ENCODE measurements around the gene BAZ2B.
"Not testable (repeated sequence)": the region's sequence is repeated elsewhere in the genome, so short reads cannot be mapped to it uniquely, and the experiment has no call there.

Gene BAZ2B

DNA sequence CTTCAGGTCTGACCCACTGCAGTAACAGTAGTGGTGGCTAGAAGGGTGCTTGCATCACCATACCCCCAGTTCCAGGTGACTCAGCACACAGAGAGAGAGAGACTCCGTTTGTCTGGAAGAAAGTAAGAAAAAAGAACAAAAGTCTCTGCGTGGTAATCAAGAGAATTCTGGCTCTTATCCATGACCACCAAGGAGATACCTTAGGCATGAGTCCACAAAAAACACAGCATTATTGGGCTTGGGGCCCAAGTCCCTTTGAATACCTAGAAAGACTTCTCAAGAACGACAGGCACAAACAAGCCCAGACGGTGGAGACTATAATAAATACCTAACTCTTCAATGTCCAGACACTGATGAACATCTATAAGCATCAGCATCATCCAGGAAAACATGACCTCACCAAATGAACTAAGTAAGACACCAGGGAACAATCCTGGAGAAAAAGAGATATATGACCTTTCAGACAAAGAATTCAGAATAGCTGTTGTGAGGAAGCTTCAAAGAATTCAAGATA is 21.7 kb upstream of the BAZ2B start:
- TF ChIP-seq, protein P1, sequence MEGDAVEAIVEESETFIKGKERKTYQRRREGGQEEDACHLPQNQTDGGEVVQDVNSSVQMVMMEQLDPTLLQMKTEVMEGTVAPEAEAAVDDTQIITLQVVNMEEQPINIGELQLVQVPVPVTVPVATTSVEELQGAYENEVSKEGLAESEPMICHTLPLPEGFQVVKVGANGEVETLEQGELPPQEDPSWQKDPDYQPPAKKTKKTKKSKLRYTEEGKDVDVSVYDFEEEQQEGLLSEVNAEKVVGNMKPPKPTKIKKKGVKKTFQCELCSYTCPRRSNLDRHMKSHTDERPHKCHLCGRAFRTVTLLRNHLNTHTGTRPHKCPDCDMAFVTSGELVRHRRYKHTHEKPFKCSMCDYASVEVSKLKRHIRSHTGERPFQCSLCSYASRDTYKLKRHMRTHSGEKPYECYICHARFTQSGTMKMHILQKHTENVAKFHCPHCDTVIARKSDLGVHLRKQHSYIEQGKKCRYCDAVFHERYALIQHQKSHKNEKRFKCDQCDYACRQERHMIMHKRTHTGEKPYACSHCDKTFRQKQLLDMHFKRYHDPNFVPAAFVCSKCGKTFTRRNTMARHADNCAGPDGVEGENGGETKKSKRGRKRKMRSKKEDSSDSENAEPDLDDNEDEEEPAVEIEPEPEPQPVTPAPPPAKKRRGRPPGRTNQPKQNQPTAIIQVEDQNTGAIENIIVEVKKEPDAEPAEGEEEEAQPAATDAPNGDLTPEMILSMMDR (conservative IDR thresholded peaks at IDR 0.05; ENCODE audit: low read depth) = no peak
- POLR2A ChIA-PET (ENCODE audit: low non-redundant PET) = interaction anchor here (0.6 to 1.1 kb wide), 2 partner anchors 23 to 74 kb away, joined by 3 to 7 read pairs; partner anchors contain the start of gene MARCHF7
- peak; percentile 46 for DNase-seq (ENCODE audit: low spot score)
- H3K27ac ChIP-seq = peak overlapping the region; percentile 81
- CTCF ChIA-PET = no interaction called here

DNA sequence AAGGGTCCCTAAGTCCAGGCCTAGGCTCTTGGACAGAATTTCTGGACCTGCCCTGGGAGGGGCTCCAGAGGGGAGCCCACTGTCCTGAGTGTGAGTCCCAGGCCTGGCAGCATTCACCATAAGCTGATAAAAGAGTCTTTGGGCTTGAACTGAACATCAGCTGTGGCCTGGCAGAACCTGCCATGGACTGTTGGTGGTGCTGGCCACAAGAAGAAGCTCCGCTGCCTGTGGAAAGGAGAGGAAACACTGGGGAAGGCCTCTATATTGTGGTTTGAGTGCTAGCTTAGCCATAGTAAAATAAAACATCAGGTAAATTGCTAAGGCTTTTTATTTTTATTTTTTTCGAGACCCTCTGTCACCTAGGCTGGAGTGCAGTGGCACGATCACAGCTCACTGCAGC is 20.9 kb upstream of the BAZ2B start:
- ChIA-PET POLR2A (ENCODE audit: low non-redundant PET) (interaction anchor here (0.6 kb wide), 1 partner anchor 22 kb away, joined by 7 read pairs; no protein-coding TSS in a partner anchor), CTCF (interaction anchor here (0.7 kb wide), 1 partner anchor 20 kb away, joined by 4 read pairs; no protein-coding TSS in a partner anchor)
- H3K27ac ChIP-seq = peak overlapping the region; percentile 81
- DNase-seq (ENCODE audit: low spot score) = no peak
- TF ChIP-seq, protein P1 (conservative IDR thresholded peaks at IDR 0.05; ENCODE audit: low read depth) = no peak

DNA sequence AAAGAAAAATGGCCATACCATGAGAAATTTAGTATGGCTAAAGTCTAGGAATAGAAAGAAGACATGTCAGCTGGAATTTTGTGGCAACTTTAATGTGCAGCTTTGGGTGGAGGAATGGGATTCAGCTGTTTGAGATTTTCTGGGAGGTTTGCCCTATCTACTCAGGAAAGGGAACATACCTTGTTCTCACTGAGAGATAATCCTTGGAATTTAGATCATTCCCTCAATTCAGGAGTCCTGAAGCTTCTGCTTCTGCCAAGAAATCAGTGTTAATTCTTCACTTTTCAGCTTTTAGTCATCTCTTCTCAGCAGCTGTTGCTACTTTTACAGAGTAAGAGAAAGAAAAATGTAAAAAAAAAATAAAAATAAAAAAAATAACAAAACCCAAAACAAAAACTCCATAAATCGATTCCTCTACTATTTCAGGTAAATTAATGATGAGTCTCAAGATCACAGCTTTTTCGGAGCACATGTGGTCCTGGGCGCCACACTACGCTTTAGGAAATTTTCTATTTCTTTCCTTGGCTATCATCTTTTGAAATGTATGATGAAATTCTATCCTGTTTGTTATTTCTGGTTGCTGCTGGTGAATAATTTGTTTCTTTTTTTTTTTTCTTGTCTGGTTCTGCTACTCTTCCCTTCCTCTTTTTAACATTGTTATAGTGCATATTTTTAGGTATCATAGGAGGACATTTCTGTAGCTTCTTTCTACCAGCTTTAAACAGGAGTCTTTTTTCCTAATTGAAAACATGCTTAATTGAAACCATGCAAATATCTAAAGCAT is 18.9 kb upstream of the BAZ2B start:
- ChIA-PET CTCF (interaction anchor here (0.6 kb wide), 1 partner anchor 403 kb away, joined by 3 read pairs; no protein-coding TSS in a partner anchor), POLR2A (ENCODE audit: low non-redundant PET) (no interaction called here)
- DNase-seq (ENCODE audit: low spot score) = no peak
- TF ChIP-seq, protein P1 (conservative IDR thresholded peaks at IDR 0.05; ENCODE audit: low read depth) = no peak
- H3K27ac ChIP-seq = no peak overlapping the region

DNA sequence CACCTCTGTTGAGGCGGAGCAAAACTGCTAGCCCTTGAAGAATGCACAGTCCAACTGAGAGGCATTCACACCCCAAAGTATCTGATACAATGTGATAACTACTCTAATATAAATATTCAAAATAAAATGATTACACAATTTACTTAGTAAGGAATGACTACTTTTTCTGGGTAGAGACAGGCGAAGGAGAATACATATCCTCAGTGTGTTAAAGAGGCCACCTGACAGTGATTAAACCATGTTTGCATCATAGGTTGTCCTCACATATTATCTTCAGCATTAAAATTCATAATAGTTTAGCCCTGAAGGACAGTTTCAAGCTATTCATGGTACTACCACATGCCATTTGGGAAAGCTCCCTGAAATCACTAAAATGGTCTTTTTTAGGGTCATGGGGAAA is 16.9 kb upstream of the BAZ2B start:
- H3K27ac ChIP-seq = no peak overlapping the region
- DNase-seq (ENCODE audit: low spot score) = no peak
- CTCF ChIA-PET = no interaction called here
- TF ChIP-seq, protein P1 (conservative IDR thresholded peaks at IDR 0.05; ENCODE audit: low read depth) = no peak
- POLR2A ChIA-PET (ENCODE audit: low non-redundant PET) = no interaction called here

DNA sequence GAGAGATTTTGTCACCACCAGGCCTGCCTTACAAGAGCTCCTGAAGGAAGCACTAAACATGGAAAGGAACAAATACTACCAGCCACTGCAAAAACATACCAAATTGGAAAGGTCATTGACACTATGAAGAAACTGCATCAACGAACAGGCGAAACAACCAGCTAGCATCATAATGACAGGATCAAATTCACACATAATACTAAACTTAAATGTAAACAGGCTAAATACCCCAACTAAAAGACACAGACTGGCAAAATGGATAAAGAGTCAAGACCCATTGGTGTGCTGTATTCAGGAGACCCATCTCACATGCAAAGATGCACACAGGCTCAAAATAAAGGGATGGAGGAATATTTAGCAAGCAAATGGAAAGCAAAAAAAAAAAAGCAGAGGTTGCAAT is 9.3 kb upstream of the BAZ2B start:
- CTCF ChIA-PET; POLR2A ChIA-PET (ENCODE audit: low non-redundant PET); DNase-seq (ENCODE audit: low spot score); H3K27ac ChIP-seq: not testable (repeated sequence)

DNA sequence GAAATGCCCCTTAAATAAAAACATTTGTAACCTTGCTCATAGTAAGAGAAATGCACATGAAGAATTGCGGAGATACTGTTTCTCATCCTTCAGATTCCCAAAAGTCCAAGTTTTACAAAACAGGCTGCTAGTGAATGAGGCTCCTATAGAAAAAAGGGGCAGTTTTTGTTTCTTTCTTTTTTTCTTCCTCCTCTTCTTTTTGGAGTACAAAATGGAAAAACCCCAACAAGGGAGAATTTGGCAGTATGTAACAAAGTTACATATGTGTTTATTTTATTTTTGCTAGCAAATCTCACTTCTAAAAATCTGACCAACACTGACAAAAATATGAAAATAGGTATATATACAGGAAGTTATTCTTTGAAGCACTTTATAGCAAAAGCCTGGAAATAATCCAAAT is 7.1 kb upstream of the BAZ2B start:
- CTCF ChIA-PET = interaction anchor here (0.7 kb wide), 1 partner anchor 8 kb away, joined by 4 read pairs; no protein-coding TSS in a partner anchor
- no peak overlapping the region for H3K27ac ChIP-seq
- TF ChIP-seq, protein P1 (conservative IDR thresholded peaks at IDR 0.05; ENCODE audit: low read depth) = no peak
- POLR2A ChIA-PET (ENCODE audit: low non-redundant PET) = no interaction called here
- no peak for DNase-seq (ENCODE audit: low spot score)

DNA sequence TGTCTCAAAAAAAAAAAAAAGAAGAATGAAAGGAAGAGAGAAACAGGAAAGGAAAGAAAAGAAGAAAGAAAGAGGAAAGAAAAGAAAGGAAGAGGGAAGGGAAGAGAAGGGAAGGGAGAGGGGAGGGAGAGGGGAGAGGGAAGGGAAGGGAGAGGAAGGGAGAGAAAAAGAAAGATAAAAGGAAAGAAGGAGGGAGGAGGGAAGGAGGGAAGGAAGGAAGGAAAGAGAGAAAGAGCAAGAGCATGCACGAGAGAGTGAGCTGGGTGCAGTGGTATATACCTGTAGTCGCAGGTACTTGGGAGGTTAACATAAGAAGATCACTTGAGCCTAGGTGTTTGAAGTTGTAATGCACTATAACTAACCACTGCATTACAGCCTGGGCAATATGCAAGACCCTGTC is 6.6 kb upstream of the BAZ2B start:
- POLR2A ChIA-PET (ENCODE audit: low non-redundant PET) = no interaction called here

More for the DNA sequence above, 6.6 kb upstream of the BAZ2B start:
- no peak overlapping the region for H3K27ac ChIP-seq
- DNase-seq (ENCODE audit: low spot score) = no peak
- CTCF ChIA-PET = no interaction called here
- TF ChIP-seq, protein P1 (conservative IDR thresholded peaks at IDR 0.05; ENCODE audit: low read depth) = no peak
